Esophagus muscularis mucosa (tissue), 4 donors: ENCODE results near the gene EXOC3L1. TPM values are rescaled to one million over a fixed set of nuclear protein-coding genes. Genes with fewer than 3 reads are reported as not detected.
A peak's percentile ranks its signal among the peaks of the same experiment; 100 is the strongest.

Experiments
- DNase-seq: peaks from one replicate; pipeline ENCODE4 v3.0.0-alpha.2; 2017; ENCODE audit errors: extremely low spot score
- H3K27ac ChIP-seq, 4 donors: fragments of 200-600 bp; sonication (generic); replicated peaks in 1 of 4; 1 replicate in 3 of 4; 2 replicates in 1 of 4; pipeline ENCODE4 v1.5.1; 2016 to 2019; ENCODE audit warnings: mild to moderate bottlenecking in 1 of 4
- H3K27me3 ChIP-seq, 4 donors: fragments of 200-600 bp; sonication (generic); one replicate each; pipeline versions ENCODE4 v1.5.1 to v1.6.0; 2016 to 2019
- H3K36me3 ChIP-seq, 4 donors: fragments of 200-600 bp; sonication (generic); one replicate each; pipeline ENCODE4 v1.5.1; 2016 to 2019
- H3K4me1 ChIP-seq, 4 donors: fragments of 200-600 bp; sonication (generic); one replicate each; pipeline ENCODE4 v1.5.1; 2016 to 2019
- H3K4me3 ChIP-seq, 4 donors: fragments of 200-600 bp; sonication (generic); 1 replicate in 2 of 4; 2 replicates in 2 of 4; pipeline ENCODE4 v1.5.1; 2016 to 2019; ENCODE audit warnings: mild to moderate bottlenecking in 4 of 4, moderate library complexity in 1 of 4
- H3K9me3 ChIP-seq, 4 donors: fragments of 200-600 bp; sonication (generic); 1 replicate in 3 of 4; 2 replicates in 1 of 4; pipeline ENCODE4 v1.5.1; 2016 to 2019
- CTCF ChIP-seq, 3 experiments: fragments of 200-600 bp in 2 of 3; fragments of 450-650 bp in 1 of 3; sonication (generic) in 2 of 3; IDR thresholded peaks; one replicate each; pipeline ENCODE4 v1.5.1; 2017 to 2019; ENCODE audit warnings: antibody characterized with exemption in 3 of 3, mild to moderate bottlenecking in 2 of 3, moderate library complexity in 1 of 3
- EP300 ChIP-seq: sonication (generic); formaldehyde crosslinking; IDR thresholded peaks from one replicate; pipeline ENCODE4 v1.6.1; 2017; ENCODE audit warnings: antibody characterized with exemption
- POLR2A ChIP-seq: fragments of 450-650 bp; IDR thresholded peaks from one replicate; pipeline ENCODE4 v1.6.1; 2017; ENCODE audit warnings: antibody characterized with exemption, moderate library complexity, mild to moderate bottlenecking, low read depth
- POLR2AphosphoS5 ChIP-seq, 2 donors: sonication (generic); formaldehyde crosslinking; IDR thresholded peaks; one replicate each; pipeline ENCODE4 v1.6.1; 2017; ENCODE audit warnings: antibody characterized with exemption in 2 of 2
- WGBS: methylation state at CpG from one replicate; pipeline ENCODE4 v1.1.5; 2018; 5-methylcytosine and 5-hydroxymethylcytosine counted together
- intact Hi-C: fragments of 100-400 bp; cut with DNase I; formaldehyde crosslinking; loops from one replicate; pipeline ENCODE4 v1.15.1; 2023
- total RNA-seq, 4 donors: library from RNA; depleted of rRNA; stranded (reverse); fragments of >200 nt; gene quantifications; one replicate each; pipeline versions ENCODE4 v1.1.0 to v1.2.1, GENCODE V29; 2016

The EXOC3L1 gene
- total RNA-seq, 4 donors from 2014 or later, result 1.2 to 4.0 (median 2.1) TPM

DNA sequence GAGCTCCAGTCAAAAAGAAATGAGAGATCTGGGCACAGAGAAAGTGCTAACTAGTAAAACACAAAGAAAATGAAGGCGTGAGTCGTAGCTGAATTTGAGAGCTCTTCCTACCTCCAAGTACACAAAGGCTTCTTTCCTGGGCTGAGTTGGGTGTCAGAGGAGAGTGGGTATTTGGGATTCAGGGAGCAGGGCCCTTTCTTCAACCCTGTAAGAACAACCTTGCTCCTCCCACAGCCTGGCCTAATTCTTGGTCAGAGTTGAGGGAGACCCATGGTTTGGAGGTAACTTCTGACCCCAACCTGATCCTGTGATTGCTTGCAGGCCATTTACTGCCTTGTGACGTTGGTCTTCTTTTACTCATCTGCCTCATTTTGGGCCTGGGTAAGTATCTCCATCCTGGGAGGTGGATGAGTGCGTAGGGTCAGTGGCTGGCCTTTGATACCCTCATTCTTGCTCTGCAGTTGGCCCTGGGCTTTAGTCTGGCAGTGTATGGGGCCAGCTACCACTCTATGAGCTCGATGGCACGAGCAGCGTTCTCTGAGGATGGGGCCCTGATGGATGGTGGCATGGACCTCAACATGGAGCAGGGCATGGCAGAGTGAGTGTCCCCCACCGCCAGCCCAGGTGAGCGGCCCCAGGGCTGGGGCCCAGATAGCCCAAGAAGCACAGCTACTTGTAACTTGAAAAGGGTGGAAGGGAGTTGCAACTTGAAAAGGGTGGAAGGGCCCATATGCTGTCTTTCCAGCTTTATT is 38.3 kb upstream of the EXOC3L1 start:
- H3K36me3 ChIP-seq, result peaks cover 31 to 54% (median 48%) of the 10 kb centered on the region in 4 donors
- H3K27me3 ChIP-seq, result no peaks in the 10 kb centered on the region
- no peaks in the 10 kb centered on the region for H3K9me3 ChIP-seq
- peak overlapping the region; percentile 72 to 98 (median 90) for H3K4me3 ChIP-seq
- H3K4me1 ChIP-seq, result peaks cover 20 to 34% (median 25%) of the 10 kb centered on the region in 4 donors
- 87% methylated on average over 6 of the region's 9 CpGs for WGBS
- no peak for TF ChIP-seq CTCF (IDR thresholded peaks at IDR 0.05)
- no peak for TF ChIP-seq POLR2AphosphoS5 (IDR thresholded peaks at IDR 0.05)
- no peak for TF ChIP-seq POLR2A
- TF ChIP-seq EP300, result no peak
- no peak for DNase-seq
- intact Hi-C loops, result no loop called here
- no peak overlapping the region for H3K27ac ChIP-seq

GRCh38 chr16:67227567-67227921 is 37.6 kb upstream of the EXOC3L1 start:
- H3K36me3 ChIP-seq, result peaks cover 31 to 53% (median 42%) of the 10 kb centered on the region in 4 donors
- H3K9me3 ChIP-seq, result no peaks in the 10 kb centered on the region
- intact Hi-C loops, result no loop called here
- DNase-seq, result no peak
- TF ChIP-seq EP300 (no peak), POLR2AphosphoS5 (IDR thresholded peaks at IDR 0.05) (no peak), CTCF (IDR thresholded peaks at IDR 0.05) (no peak), POLR2A (no peak)
- no peaks in the 10 kb centered on the region for H3K27me3 ChIP-seq
- WGBS, result 23% methylated on average over 11 of the region's 12 CpGs
- H3K4me1 ChIP-seq, result peaks cover 20 to 34% (median 25%) of the 10 kb centered on the region in 4 donors
- H3K4me3 ChIP-seq, result peak overlapping the region; percentile 72 to 98 (median 90)
- H3K27ac ChIP-seq, result peak overlapping the region; percentile 77 to 90 (median 82)

- WGBS, result under 1% methylated on average over 40 of the region's 46 CpGs
- H3K4me3 ChIP-seq, result peak within 1 kb of the TSS; percentile 72 to 98 (median 90)
- peaks cover 20 to 34% (median 25%) of the 10 kb centered on the region in 4 donors for H3K4me1 ChIP-seq
- peak within 1 kb of the TSS; percentile 77 to 90 (median 82) for H3K27ac ChIP-seq
- H3K9me3 ChIP-seq, result no peaks in the 10 kb centered on the region
- H3K36me3 ChIP-seq, result peaks cover 31 to 48% (median 40%) of the 10 kb centered on the region in 4 donors
- intact Hi-C loops, result no loop called here
- DNase-seq, result peak; percentile 99
- TF ChIP-seq POLR2A (peak; percentile 63), CTCF (IDR thresholded peaks at IDR 0.05) (peak in 1 of 3 experiments; percentile 45), EP300 (no peak), POLR2AphosphoS5 (IDR thresholded peaks at IDR 0.05) (peak; percentile 97 to 100)
- H3K27me3 ChIP-seq, result no peaks in the 10 kb centered on the region
These were observed 37.0 kb upstream of the EXOC3L1 start, which contains the start of gene TMEM208 for GRCh38 chr16:67226804-67227566. Gene TMEM208, plus strand, starts transcription at chr16:67227130. Its CDS starts 89 bp downstream, at chr16:67227219.

GRCh38 chr16:67226295-67226803 is 36.4 kb upstream of the EXOC3L1 start:
- Histone ChIP-seq H3K4me1 (peaks cover 20 to 34% (median 25%) of the 10 kb centered on the region in 4 donors), H3K36me3 (peaks cover 26 to 42% (median 33%) of the 10 kb centered on the region in 4 donors), H3K27ac (peak overlapping the region; percentile 77 to 90 (median 82)), H3K9me3 (no peaks in the 10 kb centered on the region), H3K4me3 (peak overlapping the region; percentile 72 to 98 (median 90)), H3K27me3 (no peaks in the 10 kb centered on the region)
- WGBS, result 10% methylated on average over 12 of the region's 12 CpGs
- intact Hi-C loops, result no loop called here
- DNase-seq, result no peak
- TF ChIP-seq POLR2A (no peak), EP300 (no peak), CTCF (IDR thresholded peaks at IDR 0.05) (no peak), POLR2AphosphoS5 (IDR thresholded peaks at IDR 0.05) (no peak)
